Adrenal gland (tissue), 12 donors: Measurements from ENCODE around the gene NUTF2. TPM values are rescaled to one million over a fixed set of nuclear protein-coding genes. Genes with fewer than 3 reads are reported as not detected.

Experiments
- DNase-seq, 7 donors: peaks; one replicate each; pipeline ENCODE4 v3.0.0-alpha.2; 2019 to 2020
- H3K27ac ChIP-seq, 5 donors: fragments of 200-600 bp; sonication (generic) in 4 of 5; 1 replicate in 3 of 5; 2 replicates in 2 of 5; pipeline versions ENCODE4 v1.5.1 to v1.8.0; 2016 to 2020; ENCODE audit warnings: mild to moderate bottlenecking in 1 of 5
- H3K27me3 ChIP-seq: fragments of 200-600 bp; 2 replicates; pipeline ENCODE4 v1.8.0; 2021
- H3K36me3 ChIP-seq, 2 donors: fragments of 200-600 bp; replicated peaks in 1 of 2; 1 replicate in 1 of 2; 2 replicates in 1 of 2; pipeline versions ENCODE4 v1.5.1 to v1.8.0; 2018 to 2022
- H3K4me1 ChIP-seq, 2 donors: fragments of 200-600 bp; replicated peaks in 1 of 2; 1 replicate in 1 of 2; 2 replicates in 1 of 2; pipeline versions ENCODE4 v1.5.1 to v1.8.0; 2018 to 2021
- H3K4me3 ChIP-seq, 4 donors: fragments of 200-600 bp; sonication (generic) in 3 of 4; one replicate each; pipeline ENCODE4 v1.5.1; 2016 to 2018
- H3K9me3 ChIP-seq, 3 donors: fragments of 200-600 bp; sonication (generic) in 1 of 3; replicated peaks in 1 of 3; 1 replicate in 2 of 3; 2 replicates in 1 of 3; pipeline versions ENCODE4 v1.5.1 to v1.8.0; 2016 to 2021
- POLR2A ChIP-seq, 2 donors: fragments of 450-650 bp; IDR thresholded peaks; one replicate each; pipeline ENCODE4 v1.6.1; 2017; ENCODE audit warnings: antibody characterized with exemption in 2 of 2, mild to moderate bottlenecking in 2 of 2, moderate library complexity in 1 of 2
- WGBS, 4 donors: extraction: QIAGEN DNeasy Blood & Tissue Kit in 2 of 4; methylation state at CpG; one replicate each; pipeline versions ENCODE4 v1.1.5 to v1.1.7; 2013 to 2017; 5-methylcytosine and 5-hydroxymethylcytosine counted together
- intact Hi-C, 2 donors: fragments of 100-400 bp; cut with DNase I; formaldehyde crosslinking; loops; one replicate each; pipeline versions ENCODE4 v1.14.1 to v1.15.0; 2022 to 2023
- polyA plus RNA-seq, 3 donors: library from polyadenylated mRNA; stranded (reverse); fragments of 200-250 nt in 2 of 3; fragments of 350-450 nt in 1 of 3; fragmentation: Illumina TruSeq in 1 of 3; extraction: RNeasy Lipid Tissue Mini Kit (QIAGEN cat#74804) in 1 of 3; gene quantifications; one replicate each; pipeline ENCODE4 v1.2.3, GENCODE V29; 2013 to 2014
- total RNA-seq, 9 donors: library from RNA; depleted of rRNA in 4 of 9; stranded (reverse); fragments of >200 nt in 4 of 9; fragments of 120-200 nt in 1 of 9; fragmentation: NEBNext Ultra II Directional in 1 of 9; extraction: Animal tissue kit (Norgen Biotek cat#: 25700) in 1 of 9; gene quantifications; one replicate each; pipeline versions ENCODE4 v1.1.0 to v1.2.4, GENCODE V29; 2013 to 2023
- TF ChIP-seq, protein P1 (sequence below), 6 experiments: fragments of 450-650 bp in 4 of 6; fragments of 200-600 bp in 2 of 6; sonication (generic) in 1 of 6; IDR thresholded peaks; 1 replicate in 5 of 6; 2 replicates in 1 of 6; pipeline versions ENCODE4 v1.5.1 to v1.8.0; 2016 to 2021; ENCODE audit warnings: antibody characterized with exemption in 6 of 6, mild to moderate bottlenecking in 2 of 6, moderate library complexity in 1 of 6
- donor health status: healthy with polysubstance abuse.
- donor health status: Bipolar disorder and iron deficiency.
- donor health status: DM: yes; HTN: yes; CAD: no.
- donor health status: DM: no; HTN: no; CAD: no.
- donor health status: DM: no; HTN: no; CAD: no.
- donor health status: DM: yes; HTN: yes; CAD: no.

Gene NUTF2
- total and polyA plus RNA-seq, 12 donors = 30.0 to 201 (median 87.1) TPM

DNA sequence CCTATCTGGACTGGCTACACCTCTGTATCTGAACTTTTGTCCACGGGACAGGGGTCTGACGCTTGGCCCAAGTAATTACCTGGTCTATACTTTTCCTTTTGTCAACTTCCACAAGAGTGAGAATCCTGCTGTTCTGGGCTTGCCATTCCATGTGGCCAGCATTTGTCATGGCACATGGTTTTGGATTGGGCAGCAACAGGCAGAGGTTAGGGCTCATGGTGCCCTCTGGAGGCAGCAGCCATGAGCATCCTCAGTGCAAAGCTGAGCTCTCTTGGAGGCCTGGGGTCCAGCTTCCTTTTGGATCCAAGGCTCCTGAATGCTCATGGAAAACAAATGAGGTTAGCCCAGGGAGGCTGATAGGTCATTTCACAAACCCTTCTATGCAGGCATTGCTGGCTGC lies 18.6 kb downstream of the NUTF2 start:
- peak in 5 of 7 donors; percentile 54 to 64 (median 58) for DNase-seq
- Histone ChIP-seq H3K4me3 (no peak overlapping the region), H3K27me3 (no peaks in the 10 kb centered on the region), H3K9me3 (no peaks in the 10 kb centered on the region), H3K4me1 (peaks cover 17 to 23% of the 10 kb centered on the region in 2 donors), H3K36me3 (peaks cover 0 to 55% of the 10 kb centered on the region in 2 donors), H3K27ac (peak overlapping the region in 1 of 5 donors; percentile 11)
- intact Hi-C loops = loop anchor here in 1 of 2 donors (10.0 kb wide), 1 partner anchor 51 kb away; no protein-coding TSS in a partner anchor
- TF ChIP-seq POLR2A (IDR thresholded peaks at IDR 0.05) = no peak
- TF ChIP-seq, protein P1, sequence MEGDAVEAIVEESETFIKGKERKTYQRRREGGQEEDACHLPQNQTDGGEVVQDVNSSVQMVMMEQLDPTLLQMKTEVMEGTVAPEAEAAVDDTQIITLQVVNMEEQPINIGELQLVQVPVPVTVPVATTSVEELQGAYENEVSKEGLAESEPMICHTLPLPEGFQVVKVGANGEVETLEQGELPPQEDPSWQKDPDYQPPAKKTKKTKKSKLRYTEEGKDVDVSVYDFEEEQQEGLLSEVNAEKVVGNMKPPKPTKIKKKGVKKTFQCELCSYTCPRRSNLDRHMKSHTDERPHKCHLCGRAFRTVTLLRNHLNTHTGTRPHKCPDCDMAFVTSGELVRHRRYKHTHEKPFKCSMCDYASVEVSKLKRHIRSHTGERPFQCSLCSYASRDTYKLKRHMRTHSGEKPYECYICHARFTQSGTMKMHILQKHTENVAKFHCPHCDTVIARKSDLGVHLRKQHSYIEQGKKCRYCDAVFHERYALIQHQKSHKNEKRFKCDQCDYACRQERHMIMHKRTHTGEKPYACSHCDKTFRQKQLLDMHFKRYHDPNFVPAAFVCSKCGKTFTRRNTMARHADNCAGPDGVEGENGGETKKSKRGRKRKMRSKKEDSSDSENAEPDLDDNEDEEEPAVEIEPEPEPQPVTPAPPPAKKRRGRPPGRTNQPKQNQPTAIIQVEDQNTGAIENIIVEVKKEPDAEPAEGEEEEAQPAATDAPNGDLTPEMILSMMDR (IDR thresholded peaks at IDR 0.05) = peak in 5 of 6 experiments; percentile 26 to 56 (median 44)
- WGBS, 4 donors = 88 to 100% (median 93%) methylated on average over 2 of the region's 2 CpGs

DNA sequence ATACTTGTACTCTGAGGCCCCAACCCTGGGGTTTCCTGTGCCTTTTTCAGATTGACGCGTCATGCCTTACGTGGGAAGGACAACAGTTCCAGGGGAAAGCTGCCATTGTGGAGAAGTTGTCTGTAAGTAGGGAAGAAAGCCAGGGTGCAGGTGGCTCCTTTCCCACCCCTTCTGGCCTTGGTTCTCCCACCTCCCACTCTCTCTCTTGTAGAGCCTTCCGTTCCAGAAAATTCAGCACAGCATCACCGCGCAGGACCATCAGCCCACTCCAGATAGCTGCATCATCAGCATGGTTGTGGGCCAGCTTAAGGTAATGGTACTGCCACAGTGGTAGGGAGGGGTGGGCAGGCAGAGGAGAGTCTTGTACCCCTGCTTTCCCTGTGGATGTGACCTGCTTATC lies 21.6 kb downstream of the NUTF2 start:
- TF ChIP-seq, protein P1 (IDR thresholded peaks at IDR 0.05) = no peak
- no peak for TF ChIP-seq POLR2A (IDR thresholded peaks at IDR 0.05)
- intact Hi-C loops = loop anchor here in 1 of 2 donors (10.0 kb wide), 1 partner anchor 53 kb away; no protein-coding TSS in a partner anchor
- H3K4me1 ChIP-seq = peaks cover 8 to 10% of the 10 kb centered on the region in 2 donors
- WGBS, 4 donors = 91 to 96% (median 94%) methylated on average over 6 of the region's 6 CpGs
- H3K27ac ChIP-seq = no peak overlapping the region
- H3K36me3 ChIP-seq = peaks cover 0 to 56% of the 10 kb centered on the region in 2 donors
- H3K9me3 ChIP-seq = no peaks in the 10 kb centered on the region
- H3K4me3 ChIP-seq = no peak overlapping the region
- DNase-seq = no peak
- H3K27me3 ChIP-seq = no peaks in the 10 kb centered on the region

DNA sequence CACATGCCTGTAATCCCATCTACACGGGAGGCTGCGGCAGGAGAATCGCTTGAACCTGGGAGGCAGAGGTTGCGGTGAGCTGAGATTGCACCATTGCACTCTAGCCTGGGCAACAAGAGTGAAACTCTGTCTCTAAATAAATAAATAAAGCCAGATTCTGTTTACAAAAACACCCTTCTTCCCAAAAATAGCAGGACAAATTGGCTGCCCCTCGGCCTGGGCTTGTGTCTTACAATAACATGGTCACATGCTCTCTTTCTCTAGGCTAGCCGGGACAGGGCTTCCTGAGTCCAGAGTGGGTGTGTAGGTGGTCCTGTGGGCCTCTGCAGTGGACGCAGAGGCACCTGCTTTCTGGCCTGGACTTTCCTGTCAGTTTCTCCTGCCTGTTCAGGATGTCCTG lies 22.9 kb downstream of the NUTF2 start:
- intact Hi-C loops = loop anchor here in 1 of 2 donors (10.0 kb wide), 1 partner anchor 55 kb away; no protein-coding TSS in a partner anchor
- no peak for DNase-seq
- Histone ChIP-seq H3K4me1 (peaks cover 10 to 12% of the 10 kb centered on the region in 2 donors), H3K9me3 (no peaks in the 10 kb centered on the region), H3K27ac (no peak overlapping the region), H3K36me3 (peaks cover 0 to 56% of the 10 kb centered on the region in 2 donors), H3K27me3 (no peaks in the 10 kb centered on the region), H3K4me3 (no peak overlapping the region)
- 78 to 88% (median 86%) methylated on average over 6 to 7 of the region's 7 CpGs for WGBS, 4 donors
- TF ChIP-seq POLR2A (IDR thresholded peaks at IDR 0.05) = no peak
- TF ChIP-seq, protein P1 (IDR thresholded peaks at IDR 0.05) = no peak

DNA sequence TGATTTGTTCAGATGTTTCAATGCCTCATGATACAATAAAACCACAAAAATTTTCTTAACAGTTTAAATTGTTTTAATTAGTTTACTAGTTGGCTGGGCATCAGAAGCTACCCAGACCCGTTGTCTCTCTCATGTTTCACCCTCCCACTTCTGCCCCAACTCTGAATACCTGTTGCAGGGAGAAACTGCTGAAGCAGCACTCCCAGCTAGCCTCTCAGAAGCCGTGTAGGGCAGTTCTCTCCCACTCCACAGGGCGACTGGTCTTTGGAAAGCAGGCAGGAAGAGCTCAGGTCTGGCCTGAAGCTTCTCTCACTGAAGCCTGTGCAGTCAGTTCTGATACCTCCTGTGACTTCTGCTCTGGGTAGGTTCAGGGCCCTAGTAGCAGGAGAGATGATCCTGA lies 24.5 kb downstream of the NUTF2 start:
- Histone ChIP-seq H3K27me3 (no peaks in the 10 kb centered on the region), H3K27ac (peak overlapping the region in 1 of 5 donors; percentile 74), H3K4me1 (peaks cover 10 to 18% of the 10 kb centered on the region in 2 donors), H3K4me3 (no peak overlapping the region), H3K9me3 (no peaks in the 10 kb centered on the region), H3K36me3 (peaks cover 0 to 43% of the 10 kb centered on the region in 2 donors)
- TF ChIP-seq, protein P1 (IDR thresholded peaks at IDR 0.05) = no peak
- TF ChIP-seq POLR2A (IDR thresholded peaks at IDR 0.05) = no peak
- DNase-seq = no peak
- intact Hi-C loops = no loop called here
- 74 to 81% (median 78%) methylated on average over 2 to 3 of the region's 3 CpGs for WGBS, 4 donors
